Osteocyte (in vitro differentiated cells): ENCODE data around the gene PDE11A. TPM values are rescaled to one million over a fixed set of nuclear protein-coding genes. Genes with fewer than 3 reads are reported as not detected.

Experiments used
- DNase-seq: peaks from one replicate; pipeline ENCODE4 v3.0.0; 2021; ENCODE audit warnings: mixed read lengths; ENCODE audit not compliant: unreplicated experiment; ENCODE audit errors: extremely low spot score
- H3K27ac Mint-ChIP-seq: one replicate; pipeline ENCODE4 v1.8.0; 2021; ENCODE audit warnings: mild to moderate bottlenecking, mixed read lengths; ENCODE audit not compliant: unreplicated experiment
- H3K27me3 Mint-ChIP-seq: one replicate; pipeline ENCODE4 v1.8.0; 2021; ENCODE audit warnings: mixed read lengths; ENCODE audit not compliant: unreplicated experiment
- H3K36me3 Mint-ChIP-seq: one replicate; pipeline ENCODE4 v1.8.0; 2021; ENCODE audit warnings: mixed read lengths; ENCODE audit not compliant: unreplicated experiment
- H3K4me1 Mint-ChIP-seq: one replicate; pipeline ENCODE4 v1.8.0; 2021; ENCODE audit warnings: mixed read lengths; ENCODE audit not compliant: unreplicated experiment
- H3K4me3 Mint-ChIP-seq: one replicate; pipeline ENCODE4 v1.8.0; 2021; ENCODE audit warnings: mild to moderate bottlenecking, moderate library complexity, mixed read lengths; ENCODE audit not compliant: unreplicated experiment
- H3K9me3 Mint-ChIP-seq: one replicate; pipeline ENCODE4 v1.8.0; 2021; ENCODE audit warnings: mixed read lengths; ENCODE audit not compliant: unreplicated experiment
- CTCF ChIP-seq: fragments of 200-600 bp; sonication (generic); IDR thresholded peaks from 2 replicates; pipeline ENCODE4 v1.5.0; 2021; ENCODE audit warnings: antibody characterized with exemption, mild to moderate bottlenecking, moderate library complexity
- total RNA-seq: library from RNA; stranded (reverse); gene quantifications from 2 replicates; pipeline ENCODE4 v1.2.1, GENCODE V29; 2021

The PDE11A gene
- total RNA-seq, 1 donor from 2014 or later = 0.05 TPM

GRCh38 chr2:177887722-177888121 lies 184.9 kb downstream of the PDE11A start:
- DNase-seq = no peak
- no peaks in the 10 kb centered on the region for H3K36me3 Mint-ChIP-seq
- no peak for TF ChIP-seq CTCF
- H3K4me3 Mint-ChIP-seq = no peak overlapping the region
- H3K27me3 Mint-ChIP-seq = no peaks in the 10 kb centered on the region
- no peaks in the 10 kb centered on the region for H3K4me1 Mint-ChIP-seq
- no peaks in the 10 kb centered on the region for H3K9me3 Mint-ChIP-seq
- no peak overlapping the region for H3K27ac Mint-ChIP-seq

- no peak for TF ChIP-seq CTCF
- no peak overlapping the region for H3K4me3 Mint-ChIP-seq
- no peaks in the 10 kb centered on the region for H3K4me1 Mint-ChIP-seq
- no peaks in the 10 kb centered on the region for H3K27me3 Mint-ChIP-seq
- no peaks in the 10 kb centered on the region for H3K36me3 Mint-ChIP-seq
- no peak overlapping the region for H3K27ac Mint-ChIP-seq
- no peak for DNase-seq
- no peaks in the 10 kb centered on the region for H3K9me3 Mint-ChIP-seq
Measured at GRCh38 chr2:177886824-177887223, 185.8 kb downstream of the PDE11A start.

GRCh38 chr2:177885828-177886466 lies 186.6 kb downstream of the PDE11A start:
- Mint-ChIP-seq H3K27ac (no peak overlapping the region), H3K27me3 (no peaks in the 10 kb centered on the region), H3K36me3 (no peaks in the 10 kb centered on the region), H3K4me3 (no peak overlapping the region), H3K9me3 (no peaks in the 10 kb centered on the region), H3K4me1 (no peaks in the 10 kb centered on the region)
- no peak for TF ChIP-seq CTCF
- DNase-seq = no peak

GRCh38 chr2:177883177-177883576 lies 189.4 kb downstream of the PDE11A start:
- H3K4me1 Mint-ChIP-seq = no peaks in the 10 kb centered on the region
- no peak for TF ChIP-seq CTCF
- no peak overlapping the region for H3K27ac Mint-ChIP-seq
- H3K36me3 Mint-ChIP-seq = no peaks in the 10 kb centered on the region
- no peak overlapping the region for H3K4me3 Mint-ChIP-seq
- no peaks in the 10 kb centered on the region for H3K9me3 Mint-ChIP-seq
- peaks cover 2% of the 10 kb centered on the region for H3K27me3 Mint-ChIP-seq
- no peak for DNase-seq

GRCh38 chr2:177882501-177882900 lies 190.1 kb downstream of the PDE11A start:
- Mint-ChIP-seq H3K4me1 (no peaks in the 10 kb centered on the region), H3K27ac (no peak overlapping the region), H3K9me3 (no peaks in the 10 kb centered on the region), H3K27me3 (peaks cover 4% of the 10 kb centered on the region), H3K36me3 (no peaks in the 10 kb centered on the region), H3K4me3 (no peak overlapping the region)
- no peak for DNase-seq
- no peak for TF ChIP-seq CTCF
